HG02571 (cell line): ENCODE data around the gene CDCA7.
A peak's percentile ranks its signal among the peaks of the same experiment; 100 is the strongest.
"Not testable (repeated sequence)": the region's sequence is repeated elsewhere in the genome, so short reads cannot be mapped to it uniquely, and the experiment has no call there.

ENCODE experiments used
- ATAC-seq: cut with Tn5 transposase; IDR thresholded peaks from one replicate; pipeline ENCODE4 v1.9.1; 2021; ENCODE audit warnings: mild to moderate bottlenecking, moderate library complexity; ENCODE audit not compliant: unreplicated experiment

Gene CDCA7

GRCh38 chr2:173358616-173359015 lies 3.9 kb downstream of the CDCA7 start:
- no peak for ATAC-seq

GRCh38 chr2:173359231-173359630 lies 4.6 kb downstream of the CDCA7 start:
- peak; percentile 35 for ATAC-seq

DNA sequence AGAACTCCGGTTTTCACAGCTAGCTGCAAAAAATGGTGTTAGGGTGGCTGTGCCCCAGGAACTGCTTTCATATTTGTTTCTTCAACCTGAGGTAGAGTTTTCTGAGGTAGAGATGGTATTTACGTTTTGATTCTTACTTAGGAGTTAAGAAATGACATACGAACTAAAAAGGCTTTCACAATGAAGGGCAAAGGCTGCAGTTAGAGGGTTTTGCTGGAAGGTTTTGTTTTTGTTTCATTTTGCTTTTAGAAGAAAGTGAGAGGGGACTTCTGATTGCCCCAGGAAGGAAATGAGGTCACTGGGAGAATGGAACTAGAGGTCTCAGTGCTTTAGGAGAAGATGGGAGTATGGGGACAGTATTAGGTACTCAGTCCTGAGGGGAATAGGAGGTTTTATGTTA lies 15.5 kb downstream of the CDCA7 start:
- no peak for ATAC-seq

DNA sequence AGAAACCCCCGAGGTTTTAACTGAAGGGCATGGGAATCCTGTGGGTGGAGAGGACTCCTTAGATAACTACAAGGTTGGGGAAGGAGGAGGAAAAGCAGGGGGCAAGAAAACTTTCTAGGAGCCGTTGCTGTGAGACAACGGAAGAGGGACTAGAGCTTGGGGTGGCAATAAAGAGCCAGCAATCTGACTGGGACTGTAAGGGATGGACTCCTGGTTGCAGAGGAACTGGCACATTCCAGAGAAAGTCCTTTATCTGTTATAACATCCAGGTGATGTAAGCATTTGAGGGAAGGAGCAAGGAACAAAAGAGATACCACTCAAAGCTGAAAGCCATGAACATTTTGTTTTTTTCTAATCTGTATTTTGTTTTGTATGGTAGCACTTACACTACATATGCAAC lies 16.4 kb downstream of the CDCA7 start:
- ATAC-seq = no peak

- no peak for ATAC-seq
Observed at GRCh38 chr2:173373290-173373689, 18.6 kb downstream of the CDCA7 start.

DNA sequence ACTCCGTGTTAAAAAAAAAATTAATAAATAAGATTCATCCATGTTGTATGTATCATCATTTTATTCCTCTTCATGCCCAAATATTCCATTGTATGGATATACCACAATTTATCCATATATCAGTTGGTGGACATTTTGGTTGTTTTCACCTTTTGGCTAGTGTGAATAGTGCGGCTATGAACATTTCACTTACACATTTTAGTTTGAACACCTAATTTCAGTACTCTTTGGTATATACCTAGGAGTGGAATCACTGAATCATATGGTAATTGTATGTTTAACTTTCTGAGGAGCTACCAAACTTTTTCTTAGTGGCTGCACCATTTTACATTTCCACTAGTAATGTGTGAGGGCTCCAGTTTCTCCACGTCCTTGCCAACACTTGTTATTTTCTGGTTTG lies 20.0 kb downstream of the CDCA7 start:
- ATAC-seq = no peak

DNA sequence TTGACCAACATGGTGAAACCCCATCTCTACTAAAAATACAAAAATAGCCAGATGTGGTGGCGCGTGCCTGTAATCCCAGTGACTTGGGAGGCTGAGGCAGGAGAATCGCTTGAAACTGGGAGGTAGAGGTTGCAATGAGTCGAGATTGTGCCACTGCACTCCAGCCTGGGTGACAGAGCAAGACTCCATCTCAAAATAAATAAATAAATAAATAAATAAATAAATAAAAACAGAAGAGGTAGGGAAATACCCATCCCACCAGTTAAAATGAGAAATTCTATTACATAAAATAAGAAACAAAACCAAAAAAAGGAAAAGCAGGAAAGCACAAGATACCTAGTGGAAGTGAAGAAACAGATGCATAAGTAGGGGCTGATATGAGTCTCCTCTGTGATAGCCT lies 30.9 kb downstream of the CDCA7 start:
- ATAC-seq = not testable (repeated sequence)

GRCh38 chr2:173386021-173386737 lies 31.5 kb downstream of the CDCA7 start:
- ATAC-seq = no peak

GRCh38 chr2:173386738-173387065 lies 32.0 kb downstream of the CDCA7 start:
- no peak for ATAC-seq

- ATAC-seq = no peak
Observed at GRCh38 chr2:173387079-173387478, 32.4 kb downstream of the CDCA7 start.

- no peak for ATAC-seq
Observed at GRCh38 chr2:173387660-173388059, 33.0 kb downstream of the CDCA7 start.

- ATAC-seq = no peak
Observed at GRCh38 chr2:173388795-173389194, 34.1 kb downstream of the CDCA7 start.

DNA sequence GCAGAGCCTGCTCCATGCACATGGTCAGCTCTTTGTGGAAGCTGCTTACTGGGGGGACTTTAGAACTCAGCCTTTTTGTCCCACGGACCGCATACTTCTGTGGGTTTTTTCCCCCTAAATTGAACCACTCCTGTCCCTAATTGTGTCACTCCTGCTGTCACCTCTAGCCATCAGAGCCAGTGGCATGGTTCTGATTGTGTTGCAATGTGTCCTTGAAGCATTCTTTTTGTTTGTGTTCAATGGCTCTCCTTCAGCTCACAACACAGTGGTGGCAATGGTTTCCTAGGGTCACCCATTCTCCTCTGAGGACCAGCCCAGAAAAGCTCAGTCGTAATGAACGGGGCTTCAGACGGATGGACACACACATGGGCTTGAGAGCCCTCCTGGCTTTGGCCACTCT lies 35.4 kb downstream of the CDCA7 start:
- no peak for ATAC-seq

DNA sequence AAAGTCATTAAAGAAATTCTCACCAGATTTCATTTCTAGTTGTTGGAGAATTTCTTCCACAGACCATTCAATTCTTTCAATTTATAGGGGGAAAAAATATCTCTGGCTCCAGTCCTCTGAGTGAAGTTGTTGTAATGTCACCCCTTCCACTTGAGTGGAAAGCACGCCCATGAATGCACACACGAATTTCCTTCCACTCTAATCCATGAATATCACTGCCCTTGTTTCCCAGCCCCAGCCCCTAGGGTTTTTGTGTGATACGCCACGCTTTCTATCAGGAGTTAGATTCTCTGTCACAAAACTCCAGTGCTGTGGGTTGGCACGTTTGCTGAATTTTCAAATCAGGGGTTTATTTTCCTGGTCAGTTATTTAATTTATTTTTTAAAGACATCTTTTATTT lies 38.1 kb downstream of the CDCA7 start:
- ATAC-seq = no peak

DNA sequence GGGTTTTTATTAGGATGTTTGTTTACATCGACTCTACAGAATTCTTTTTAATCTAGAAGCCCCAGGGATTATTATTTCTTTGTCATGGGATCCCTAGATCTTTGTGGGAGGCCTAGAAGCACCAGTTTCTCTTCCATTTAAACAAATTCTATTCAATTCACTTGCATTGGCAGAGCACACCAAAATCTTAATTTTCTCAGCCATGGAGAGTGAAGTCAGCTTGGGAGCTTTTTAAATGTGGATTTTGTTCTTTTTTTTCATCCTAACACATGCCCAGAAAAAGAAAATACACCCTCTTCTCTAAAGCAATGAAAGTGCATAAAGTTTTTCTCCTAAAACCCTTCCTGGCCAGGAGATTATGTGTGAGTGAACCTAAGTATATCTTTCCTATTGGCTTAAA lies 38.5 kb downstream of the CDCA7 start:
- ATAC-seq = no peak

DNA sequence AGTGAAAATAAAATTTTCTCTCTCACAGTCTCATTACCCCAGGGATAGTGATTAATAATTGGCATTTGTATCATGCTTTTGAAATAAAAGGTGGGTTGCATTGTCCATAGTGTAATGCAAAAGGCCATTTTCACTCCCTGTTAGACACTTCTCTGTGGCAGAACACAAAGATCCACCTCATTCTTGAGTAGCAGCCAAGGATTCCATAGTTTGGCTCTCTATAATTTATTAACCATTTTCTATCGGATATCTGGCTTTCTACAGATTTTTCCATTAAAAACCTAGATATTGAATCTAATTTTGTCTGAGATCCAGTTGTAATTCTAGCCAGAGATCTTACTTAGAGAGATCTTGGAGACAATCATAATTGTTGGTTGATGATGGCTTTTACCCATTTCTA lies 39.0 kb downstream of the CDCA7 start:
- ATAC-seq = no peak

GRCh38 chr2:173394091-173394974 lies 39.7 kb downstream of the CDCA7 start:
- ATAC-seq = no peak

GRCh38 chr2:173395567-173396351 lies 41.1 kb downstream of the CDCA7 start:
- no peak for ATAC-seq

- no peak for ATAC-seq
Observed at GRCh38 chr2:173397539-173397938, 42.9 kb downstream of the CDCA7 start.

- no peak for ATAC-seq
Observed at GRCh38 chr2:173399229-173399628, 44.6 kb downstream of the CDCA7 start.

GRCh38 chr2:173400760-173401159 lies 46.1 kb downstream of the CDCA7 start:
- no peak for ATAC-seq
